DND-41 (cell line): ENCODE measurements around the gene CCNA1.

ENCODE experiments used
- EZH2 ChIP-seq: IDR thresholded peaks from 3 replicates; pipeline ENCODE4 v1.6.1; 2012; ENCODE audit warnings: borderline replicate concordance, low read depth, mild to moderate bottlenecking, moderate library complexity, low read length, inconsistent platforms; ENCODE audit not compliant: severe bottlenecking
- TF ChIP-seq, protein P1 (sequence below): IDR thresholded peaks from 2 replicates; pipeline ENCODE4 v1.5.1; 2012; ENCODE audit warnings: borderline replicate concordance, low read length, moderate library complexity, mild to moderate bottlenecking; ENCODE audit not compliant: poor library complexity, severe bottlenecking; ENCODE audit errors: extremely low read depth

DNA sequence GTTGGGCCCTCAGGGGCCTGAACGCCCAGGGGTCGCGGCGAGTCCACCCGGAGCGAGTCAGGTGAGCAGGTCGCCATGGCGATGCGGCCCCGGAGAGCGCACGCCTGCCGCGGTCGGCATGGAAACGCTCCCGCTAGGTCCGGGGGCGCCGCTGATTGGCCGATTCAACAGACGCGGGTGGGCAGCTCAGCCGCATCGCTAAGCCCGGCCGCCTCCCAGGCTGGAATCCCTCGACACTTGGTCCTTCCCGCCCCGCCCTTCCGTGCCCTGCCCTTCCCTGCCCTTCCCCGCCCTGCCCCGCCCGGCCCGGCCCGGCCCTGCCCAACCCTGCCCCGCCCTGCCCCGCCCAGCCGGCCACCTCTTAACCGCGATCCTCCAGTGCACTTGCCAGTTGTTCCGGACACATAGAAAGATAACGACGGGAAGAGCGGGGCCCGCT is at the start of gene CCNA1:
- TF ChIP-seq EZH2 = no peak
- TF ChIP-seq, protein P1, sequence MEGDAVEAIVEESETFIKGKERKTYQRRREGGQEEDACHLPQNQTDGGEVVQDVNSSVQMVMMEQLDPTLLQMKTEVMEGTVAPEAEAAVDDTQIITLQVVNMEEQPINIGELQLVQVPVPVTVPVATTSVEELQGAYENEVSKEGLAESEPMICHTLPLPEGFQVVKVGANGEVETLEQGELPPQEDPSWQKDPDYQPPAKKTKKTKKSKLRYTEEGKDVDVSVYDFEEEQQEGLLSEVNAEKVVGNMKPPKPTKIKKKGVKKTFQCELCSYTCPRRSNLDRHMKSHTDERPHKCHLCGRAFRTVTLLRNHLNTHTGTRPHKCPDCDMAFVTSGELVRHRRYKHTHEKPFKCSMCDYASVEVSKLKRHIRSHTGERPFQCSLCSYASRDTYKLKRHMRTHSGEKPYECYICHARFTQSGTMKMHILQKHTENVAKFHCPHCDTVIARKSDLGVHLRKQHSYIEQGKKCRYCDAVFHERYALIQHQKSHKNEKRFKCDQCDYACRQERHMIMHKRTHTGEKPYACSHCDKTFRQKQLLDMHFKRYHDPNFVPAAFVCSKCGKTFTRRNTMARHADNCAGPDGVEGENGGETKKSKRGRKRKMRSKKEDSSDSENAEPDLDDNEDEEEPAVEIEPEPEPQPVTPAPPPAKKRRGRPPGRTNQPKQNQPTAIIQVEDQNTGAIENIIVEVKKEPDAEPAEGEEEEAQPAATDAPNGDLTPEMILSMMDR = no peak
